Measurements from ENCODE around the gene ANKS6.

Gene ANKS6

DNA sequence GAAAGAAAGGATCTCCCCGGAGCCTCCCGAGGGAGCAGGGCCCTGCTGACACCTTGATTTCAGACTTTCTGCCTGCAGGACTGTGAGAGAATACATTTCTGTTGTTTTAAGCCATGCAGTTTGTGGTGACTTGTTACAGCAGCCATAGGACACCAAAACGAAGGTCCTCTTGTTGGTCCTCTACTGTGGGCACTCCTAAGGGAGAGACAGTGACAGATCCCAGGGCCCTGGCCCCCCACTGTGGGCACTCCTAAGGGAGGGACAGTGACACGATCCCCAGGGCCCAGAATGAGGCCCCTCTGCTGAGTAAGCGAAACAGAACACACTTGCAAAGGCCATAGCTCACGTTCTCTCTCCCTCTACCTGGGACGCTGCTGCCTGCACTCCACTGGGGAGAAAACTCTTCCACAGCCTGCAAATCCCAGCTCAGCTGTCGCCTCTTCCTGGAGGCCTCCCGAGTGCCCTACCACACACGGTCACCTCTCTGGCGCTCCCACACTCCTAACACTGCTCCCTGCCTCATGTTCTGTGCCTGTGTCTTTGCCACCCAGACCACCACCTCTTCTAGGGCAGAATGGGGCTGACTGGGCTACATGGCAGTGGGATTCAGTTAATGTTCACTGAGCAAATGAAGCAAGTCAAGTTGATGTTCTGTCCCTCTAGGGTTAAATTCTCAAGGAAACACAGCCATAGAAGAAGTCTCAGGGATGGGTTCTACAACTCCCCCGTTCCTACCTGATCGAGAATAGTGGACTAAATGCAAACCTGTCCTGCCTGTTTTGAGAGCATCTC lies 23.8 kb downstream of the ANKS6 start:
- DNase-seq (ENCODE audit: low read depth) = no peak

DNA sequence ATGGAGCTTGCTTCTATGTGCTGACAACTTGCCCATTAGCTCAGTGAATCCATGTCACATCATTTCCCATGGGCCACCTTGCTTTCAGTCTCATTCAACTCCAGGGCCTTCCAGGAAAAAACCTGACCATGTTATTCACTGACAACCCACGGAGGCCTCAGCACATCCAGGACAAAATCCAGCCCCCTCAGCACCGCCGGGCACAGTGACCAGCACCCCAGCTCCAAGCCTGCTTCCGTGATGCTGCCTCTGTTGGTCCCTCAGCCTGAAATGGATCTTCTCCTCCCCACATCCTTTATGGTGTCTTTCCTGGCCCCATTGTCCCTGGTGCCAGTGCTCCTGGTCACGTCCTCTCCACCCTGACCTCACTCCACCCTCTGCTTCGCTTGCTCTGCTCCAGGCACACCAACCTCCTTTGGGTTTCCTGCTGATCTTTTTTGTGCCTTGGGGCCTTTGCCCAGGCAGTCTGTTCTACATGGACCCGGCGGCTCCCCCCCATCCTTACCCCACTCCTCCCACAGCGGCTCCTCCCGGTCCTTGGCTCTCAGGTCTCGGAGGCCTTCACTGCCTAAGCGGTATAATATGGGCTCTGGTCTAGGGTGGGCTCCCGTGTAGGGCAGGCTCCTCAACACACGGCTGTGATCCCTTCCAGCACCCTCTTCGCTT lies 25.0 kb downstream of the ANKS6 start:
- no peak for DNase-seq (ENCODE audit: low read depth)

- DNase-seq (ENCODE audit: low read depth) = no peak
Observed at GRCh38 chr9:98770717-98771116, 25.6 kb downstream of the ANKS6 start.

GRCh38 chr9:98768344-98768743 lies 28.0 kb downstream of the ANKS6 start:
- no peak for DNase-seq (ENCODE audit: low read depth)

DNA sequence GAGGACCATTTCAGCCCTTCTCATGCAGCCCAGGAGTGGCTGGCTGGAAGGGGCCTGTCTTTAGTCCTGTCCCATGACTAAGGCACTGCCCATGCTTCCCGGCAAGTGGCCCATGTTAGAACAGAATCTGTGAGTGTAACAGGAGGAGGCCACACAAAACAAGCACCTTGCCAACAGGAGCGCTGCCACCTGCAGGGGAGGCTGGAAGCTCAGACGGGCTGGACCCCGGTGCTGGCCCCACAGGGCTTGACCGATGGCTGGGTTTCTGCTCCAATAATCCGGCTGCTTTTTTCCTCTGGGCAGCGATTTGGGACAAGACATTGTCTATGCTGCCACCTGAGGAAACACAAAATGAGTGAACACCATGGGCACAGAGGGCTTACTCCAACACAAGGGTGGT lies 28.4 kb downstream of the ANKS6 start:
- DNase-seq (ENCODE audit: low read depth) = no peak

DNA sequence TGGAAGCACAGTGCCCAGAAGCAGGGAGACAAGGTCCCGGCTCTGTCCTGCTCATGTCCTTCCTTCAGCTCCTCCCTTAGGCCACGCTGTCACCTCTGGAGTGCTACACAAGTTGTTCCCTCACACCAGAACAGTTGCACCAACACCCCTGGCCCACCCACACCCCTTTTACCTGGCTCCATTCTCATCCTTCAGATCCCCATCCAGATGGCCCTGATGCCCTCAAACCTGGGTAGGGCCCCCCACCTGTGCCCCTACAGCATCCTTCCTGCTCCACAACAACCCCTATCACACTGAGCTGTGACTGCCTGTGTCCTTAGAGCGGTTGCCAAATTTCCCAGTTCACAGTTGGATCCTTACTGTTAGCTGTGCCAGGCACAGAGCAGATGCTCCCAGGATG lies 29.2 kb downstream of the ANKS6 start:
- no peak for DNase-seq (ENCODE audit: low read depth)

DNA sequence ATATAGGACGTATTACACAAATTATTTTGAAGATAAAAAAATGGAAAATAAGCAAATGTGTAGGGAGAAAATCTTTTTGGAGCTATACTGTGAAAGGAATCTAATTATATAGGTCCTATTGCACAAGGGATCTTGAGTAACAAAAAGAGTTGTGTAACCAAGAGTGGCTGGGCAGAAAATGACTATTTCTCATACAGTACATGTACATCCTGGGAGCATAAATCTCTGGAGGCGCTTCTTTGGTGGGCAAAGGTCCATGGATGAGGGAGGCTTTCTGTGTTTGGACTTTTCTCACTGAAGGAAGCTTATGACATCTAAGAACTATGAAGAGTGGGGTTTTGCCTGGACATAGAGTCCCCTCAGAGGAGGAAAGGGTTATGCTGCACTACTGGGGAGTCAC lies 29.8 kb downstream of the ANKS6 start:
- no peak for DNase-seq (ENCODE audit: low read depth)

GRCh38 chr9:98765256-98765655 lies 31.1 kb downstream of the ANKS6 start:
- DNase-seq (ENCODE audit: low read depth) = no peak

GRCh38 chr9:98763986-98764745 lies 32.2 kb downstream of the ANKS6 start:
- DNase-seq (ENCODE audit: low read depth) = no peak

DNA sequence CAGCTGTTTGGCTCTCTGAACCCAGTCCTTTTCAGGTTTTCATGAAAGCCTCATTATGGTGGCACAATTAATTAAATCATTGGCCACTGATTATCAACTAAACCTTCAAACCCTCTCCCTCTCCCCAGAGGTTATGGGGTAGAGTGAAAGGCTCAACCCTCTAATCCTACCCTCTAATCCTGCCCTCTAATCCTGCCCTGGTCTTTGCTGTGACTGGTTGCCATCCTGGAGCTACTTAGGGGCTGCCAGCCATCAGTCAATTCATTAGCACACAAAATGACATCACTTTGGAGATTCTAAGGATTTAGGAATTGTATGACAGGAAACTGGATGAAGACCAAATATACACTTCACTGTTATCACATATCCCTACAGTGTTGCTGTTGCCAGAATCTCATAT lies 36.1 kb downstream of the ANKS6 start:
- no peak for DNase-seq (ENCODE audit: low read depth)

DNA sequence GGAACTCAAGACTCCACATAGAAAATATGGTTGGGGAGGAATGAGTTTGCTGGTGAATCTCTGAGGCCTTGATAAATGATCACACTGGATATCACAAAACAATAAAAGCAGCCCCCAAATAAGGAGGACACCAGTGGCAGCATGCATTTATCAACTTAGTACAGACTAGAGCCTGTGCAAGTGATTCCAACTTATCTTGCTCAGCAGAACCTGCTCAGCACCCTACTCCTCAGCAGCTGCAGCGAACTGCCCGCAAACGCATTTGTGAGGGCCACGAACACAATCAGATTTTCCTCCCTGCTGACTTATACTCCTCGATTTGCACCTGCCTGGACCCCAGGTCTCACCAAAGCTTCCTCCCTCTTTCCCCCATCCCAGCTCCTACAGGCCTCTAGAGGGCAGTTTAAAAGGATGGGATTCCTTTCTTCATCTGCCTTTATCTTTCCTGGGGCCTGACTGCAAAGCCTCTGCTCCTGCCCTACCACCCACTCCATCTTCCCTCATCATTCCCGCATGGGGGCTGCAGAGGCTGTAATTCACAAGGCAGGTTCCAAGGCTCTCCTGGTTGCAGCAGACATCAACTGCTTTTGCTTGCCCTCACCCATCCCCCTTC lies 41.2 kb downstream of the ANKS6 start:
- no peak for DNase-seq (ENCODE audit: low read depth)

DNA sequence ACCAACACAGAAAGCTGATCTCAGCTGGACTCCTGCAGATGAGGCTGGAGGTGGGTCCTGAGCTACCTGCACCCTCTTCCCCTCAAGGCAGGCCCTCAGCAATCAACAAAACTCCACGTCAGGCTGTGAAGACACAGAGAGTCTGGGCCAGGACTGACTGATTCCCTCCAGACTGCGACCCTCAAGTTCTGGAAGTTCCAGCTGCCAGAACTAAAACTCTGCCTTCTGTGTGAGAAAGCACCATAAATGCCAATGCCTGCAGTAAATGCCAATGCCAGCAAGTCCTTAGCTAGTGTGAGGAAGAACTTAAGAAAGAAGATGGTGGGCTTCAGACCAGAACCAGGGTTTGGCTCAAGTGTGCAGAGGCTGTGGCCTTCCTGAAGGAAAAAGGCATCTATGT lies 45.1 kb downstream of the ANKS6 start:
- DNase-seq (ENCODE audit: low read depth) = no peak

DNA sequence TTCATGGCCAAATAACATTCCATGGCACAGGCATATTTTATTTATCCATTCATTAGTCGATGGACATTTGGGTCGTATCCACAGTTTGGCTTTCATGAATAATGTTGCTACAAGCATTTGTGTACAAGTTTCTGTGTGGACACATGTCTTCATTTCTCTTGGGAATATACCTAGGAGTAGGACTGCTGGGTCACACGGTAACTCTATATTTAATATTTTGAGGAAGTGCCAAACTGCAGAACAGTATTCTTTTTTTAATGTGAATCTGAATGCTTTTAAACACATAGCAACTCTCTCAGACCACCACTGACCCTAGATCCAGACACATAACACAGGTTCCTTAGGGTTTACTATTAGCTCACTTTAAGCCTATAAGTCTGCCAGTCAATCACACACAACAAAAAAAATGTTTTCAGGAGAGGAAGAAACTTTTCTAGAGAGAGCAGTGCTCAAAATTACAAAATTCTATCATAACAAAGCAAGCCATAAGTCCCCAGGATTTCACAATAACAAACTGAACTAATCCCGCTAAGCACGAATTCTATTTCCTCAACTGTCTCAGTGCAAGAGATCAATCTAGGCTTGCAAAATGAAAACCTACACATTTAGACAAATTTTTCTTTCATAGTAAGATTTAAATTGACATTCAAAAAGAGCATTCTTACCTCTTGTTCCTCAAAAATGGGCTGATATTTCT lies 45.8 kb downstream of the ANKS6 start:
- no peak for DNase-seq (ENCODE audit: low read depth)

DNA sequence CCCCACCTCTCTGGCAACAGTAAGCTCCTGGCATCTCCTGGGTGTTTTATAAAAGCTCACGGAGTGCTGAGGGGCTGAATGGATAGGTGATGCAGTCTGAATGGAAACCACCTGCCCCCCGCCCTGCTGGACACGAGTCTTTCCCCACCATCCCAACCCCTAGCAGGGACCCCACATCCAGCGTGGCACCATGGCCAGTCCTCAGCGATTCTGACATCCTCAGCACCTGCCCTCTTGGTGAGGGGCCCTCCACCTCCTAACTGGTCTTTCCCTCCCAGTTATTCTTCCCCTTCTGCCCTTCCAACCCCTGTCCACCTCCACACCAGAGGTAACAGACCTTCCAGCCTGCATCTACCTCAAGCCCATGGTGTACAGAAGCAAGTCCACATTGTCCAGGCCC lies 48.9 kb downstream of the ANKS6 start:
- no peak for DNase-seq (ENCODE audit: low read depth)

DNA sequence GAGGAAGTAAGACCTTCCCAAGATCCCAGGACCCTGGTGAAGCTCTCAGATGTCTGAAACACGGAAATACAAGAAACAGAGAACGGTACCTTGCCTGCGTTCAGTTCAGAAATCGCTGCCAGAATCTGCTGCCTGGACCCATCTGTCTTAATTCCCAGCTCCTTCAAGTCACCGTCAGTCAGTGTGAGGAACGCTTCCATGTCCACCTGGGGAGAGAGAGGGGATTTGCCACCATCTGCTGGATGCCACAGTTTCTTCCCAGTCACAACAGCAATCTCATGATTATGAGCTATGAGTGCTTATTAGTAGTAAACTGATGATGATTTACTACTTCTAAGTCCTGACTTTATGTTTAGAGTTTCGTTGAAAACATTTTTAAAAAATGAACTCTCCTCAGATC lies 50.9 kb downstream of the ANKS6 start:
- no peak for DNase-seq (ENCODE audit: low read depth)

GRCh38 chr9:98743818-98744611 lies 52.3 kb downstream of the ANKS6 start:
- no peak for DNase-seq (ENCODE audit: low read depth)

GRCh38 chr9:98743329-98743728 lies 53.0 kb downstream of the ANKS6 start:
- DNase-seq (ENCODE audit: low read depth) = no peak

- DNase-seq (ENCODE audit: low read depth) = no peak
Observed at GRCh38 chr9:98742325-98743280, 53.8 kb downstream of the ANKS6 start.

GRCh38 chr9:98740226-98740881 lies 56.0 kb downstream of the ANKS6 start:
- no peak for DNase-seq (ENCODE audit: low read depth)

Data from activated T-cell treated with anti-CD3 and anti-CD28 coated beads for 1 hour (primary cell).